RKO (cell line): ENCODE data around the gene S100PBP.

Experiments used
- DNase-seq: peaks from one replicate; pipeline ENCODE4 v3.0.0-alpha.2; 2016; ENCODE audit warnings: low spot score

Gene S100PBP

GRCh38 chr1:32817159-32817814, at the start of gene S100PBP, which contains the start of gene YARS1:
Gene S100PBP (plus strand): TSS chr1:32817653. CDS start chr1:32826100, 8,447 bp downstream.
Gene YARS1 (minus strand): TSS chr1:32817358. CDS start chr1:32817244, 114 bp downstream.
- peak; percentile 97 for DNase-seq

DNA sequence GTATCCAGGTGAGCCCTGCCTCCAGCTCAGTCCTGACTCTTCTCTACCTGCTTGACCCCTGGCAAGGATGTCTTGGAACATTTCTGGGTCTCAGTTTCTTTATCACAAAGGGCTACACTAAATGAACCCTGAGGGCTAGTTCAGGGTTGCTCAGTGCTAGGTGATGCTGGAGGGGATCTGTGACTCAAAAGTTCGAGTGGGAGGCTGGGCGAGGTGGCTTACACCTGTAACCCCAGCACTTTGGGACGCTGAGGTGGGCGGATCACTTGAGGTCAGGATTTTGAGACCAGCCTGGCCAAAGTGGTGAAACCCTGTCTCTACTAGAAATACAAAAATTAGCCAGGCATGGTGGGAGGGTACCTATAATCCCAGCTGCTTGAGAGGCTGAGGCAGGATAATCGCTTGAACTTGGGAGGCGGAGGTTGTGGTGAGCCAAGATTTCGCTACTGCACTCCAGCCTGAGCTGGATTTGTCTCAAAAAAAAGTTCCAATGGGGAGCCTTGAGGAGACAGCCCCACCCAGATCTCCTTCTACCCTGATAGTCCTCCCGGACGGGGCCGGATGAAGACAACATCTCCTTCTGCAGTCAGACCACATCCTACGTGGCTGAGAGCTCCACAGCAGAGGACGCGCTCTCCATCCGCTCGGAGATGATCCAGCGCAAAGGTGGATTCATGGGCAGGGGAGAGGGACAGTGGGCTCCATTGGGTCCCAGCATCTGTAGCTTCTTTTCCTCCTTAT, 49.2 kb upstream of the S100PBP start:
- no peak for DNase-seq

DNA sequence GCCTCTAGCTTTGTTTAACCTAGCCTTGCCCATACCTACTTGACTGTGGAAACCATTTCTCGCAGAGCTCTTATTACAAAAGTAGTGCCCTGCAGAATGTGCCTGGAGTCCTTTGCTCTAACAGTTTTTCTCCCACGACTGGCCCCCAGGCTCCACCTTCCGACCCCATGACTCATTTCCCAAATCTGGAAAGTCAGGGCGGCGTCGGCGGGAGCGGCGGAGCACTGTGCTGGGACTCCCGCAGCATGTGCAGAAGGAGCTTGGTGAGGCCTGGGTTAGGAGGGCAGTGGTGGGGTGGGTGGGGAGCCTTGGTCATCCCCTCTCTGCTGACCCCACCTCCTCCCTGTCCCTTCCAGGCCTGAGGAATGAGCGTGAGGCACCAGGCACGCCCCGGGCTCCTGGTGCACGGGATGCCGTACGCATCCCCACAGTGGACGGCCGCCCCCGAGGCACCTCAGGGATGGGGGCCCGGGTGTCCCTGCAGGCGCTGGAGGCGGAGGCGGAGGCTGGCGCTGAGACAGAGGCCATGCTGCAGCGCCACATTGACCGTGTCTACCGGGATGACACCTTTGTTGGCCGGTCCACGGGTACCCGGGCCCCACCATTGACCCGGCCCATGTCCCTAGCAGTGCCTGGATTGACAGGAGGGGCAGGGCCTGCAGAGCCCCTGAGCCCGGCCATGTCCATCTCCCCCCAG, 47.8 kb upstream of the S100PBP start:
- DNase-seq = peak; percentile 48

DNA sequence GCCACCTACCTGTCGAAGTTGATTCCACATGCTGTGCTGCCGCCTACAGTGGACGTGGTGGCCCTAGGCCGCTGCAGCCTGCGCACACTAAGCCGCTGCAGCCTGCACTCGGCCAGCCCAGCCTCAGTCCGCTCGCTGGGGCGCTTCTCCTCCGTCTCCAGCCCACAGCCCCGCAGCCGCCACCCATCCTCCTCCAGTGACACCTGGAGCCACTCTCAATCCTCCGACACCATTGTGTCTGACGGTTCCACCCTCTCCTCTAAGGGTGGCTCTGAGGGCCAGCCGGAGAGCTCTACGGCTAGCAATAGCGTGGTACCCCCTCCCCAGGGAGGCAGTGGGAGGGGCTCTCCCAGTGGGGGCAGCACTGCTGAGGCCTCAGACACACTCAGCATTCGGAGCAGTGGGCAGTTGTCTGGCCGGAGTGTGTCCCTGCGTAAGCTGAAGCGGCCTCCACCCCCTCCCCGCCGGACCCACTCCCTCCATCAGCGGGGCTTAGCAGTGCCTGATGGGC, 47.2 kb upstream of the S100PBP start:
- DNase-seq = no peak

GRCh38 chr1:32770741-32771548, 46.5 kb upstream of the S100PBP start:
- no peak for DNase-seq

DNA sequence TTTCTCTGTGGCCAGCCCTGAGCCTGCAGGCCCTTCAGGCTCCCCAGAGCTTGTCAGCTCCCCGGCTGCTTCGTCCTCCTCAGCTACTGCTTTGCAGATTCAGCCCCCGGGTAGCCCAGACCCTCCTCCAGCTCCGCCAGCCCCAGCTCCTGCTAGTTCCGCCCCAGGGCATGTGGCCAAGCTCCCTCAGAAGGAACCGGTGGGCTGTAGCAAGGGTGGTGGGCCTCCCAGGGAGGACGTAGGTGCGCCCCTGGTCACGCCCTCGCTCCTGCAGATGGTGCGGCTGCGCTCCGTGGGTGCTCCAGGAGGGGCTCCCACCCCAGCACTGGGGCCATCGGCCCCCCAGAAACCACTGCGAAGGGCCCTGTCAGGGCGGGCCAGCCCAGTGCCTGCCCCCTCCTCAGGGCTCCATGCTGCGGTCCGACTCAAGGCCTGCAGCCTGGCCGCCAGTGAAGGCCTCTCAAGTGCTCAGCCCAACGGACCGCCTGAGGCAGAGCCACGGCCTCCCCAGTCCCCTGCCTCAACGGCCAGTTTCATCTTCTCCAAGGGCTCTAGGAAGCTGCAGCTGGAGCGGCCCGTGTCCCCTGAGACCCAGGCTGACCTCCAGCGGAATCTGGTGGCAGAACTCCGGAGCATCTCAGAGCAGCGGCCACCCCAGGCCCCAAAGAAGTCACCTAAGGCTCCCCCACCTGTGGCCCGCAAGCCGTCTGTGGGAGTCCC, 45.7 kb upstream of the S100PBP start:
- no peak for DNase-seq

DNA sequence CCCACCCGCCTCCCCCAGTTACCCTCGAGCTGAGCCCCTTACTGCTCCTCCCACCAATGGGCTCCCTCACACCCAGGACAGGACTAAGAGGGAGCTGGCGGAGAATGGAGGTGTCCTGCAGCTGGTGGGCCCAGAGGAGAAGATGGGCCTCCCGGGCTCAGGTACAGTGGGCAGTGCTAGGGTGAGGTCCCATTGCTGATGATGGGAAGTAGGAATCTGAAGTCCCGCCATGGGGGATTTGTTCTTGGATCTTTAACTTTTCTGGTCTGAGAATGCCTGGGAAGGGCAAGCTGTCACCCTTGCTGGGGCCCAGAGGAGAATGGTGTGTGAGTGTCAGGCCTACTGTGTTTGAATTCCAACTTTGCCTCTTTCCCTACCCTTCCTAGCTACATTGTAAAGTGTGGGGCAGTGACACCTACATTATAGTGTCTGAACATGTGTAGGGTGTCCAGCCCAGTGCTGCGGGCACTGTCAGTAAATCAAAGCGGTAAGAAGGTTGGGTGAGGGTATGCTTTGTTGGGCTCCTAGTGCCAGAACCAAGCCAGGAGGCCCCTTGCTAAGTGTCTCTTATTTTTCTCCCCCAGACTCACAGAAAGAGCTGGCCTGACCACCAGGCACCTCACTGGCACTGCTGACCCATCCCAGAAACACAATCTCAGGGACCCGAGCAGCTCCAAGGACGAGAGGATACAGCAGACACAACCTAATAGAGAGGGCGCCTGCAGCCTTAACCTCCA, 45.0 kb upstream of the S100PBP start:
- DNase-seq = no peak

GRCh38 chr1:32773018-32773763, 44.3 kb upstream of the S100PBP start:
- DNase-seq = peak; percentile 74

DNA sequence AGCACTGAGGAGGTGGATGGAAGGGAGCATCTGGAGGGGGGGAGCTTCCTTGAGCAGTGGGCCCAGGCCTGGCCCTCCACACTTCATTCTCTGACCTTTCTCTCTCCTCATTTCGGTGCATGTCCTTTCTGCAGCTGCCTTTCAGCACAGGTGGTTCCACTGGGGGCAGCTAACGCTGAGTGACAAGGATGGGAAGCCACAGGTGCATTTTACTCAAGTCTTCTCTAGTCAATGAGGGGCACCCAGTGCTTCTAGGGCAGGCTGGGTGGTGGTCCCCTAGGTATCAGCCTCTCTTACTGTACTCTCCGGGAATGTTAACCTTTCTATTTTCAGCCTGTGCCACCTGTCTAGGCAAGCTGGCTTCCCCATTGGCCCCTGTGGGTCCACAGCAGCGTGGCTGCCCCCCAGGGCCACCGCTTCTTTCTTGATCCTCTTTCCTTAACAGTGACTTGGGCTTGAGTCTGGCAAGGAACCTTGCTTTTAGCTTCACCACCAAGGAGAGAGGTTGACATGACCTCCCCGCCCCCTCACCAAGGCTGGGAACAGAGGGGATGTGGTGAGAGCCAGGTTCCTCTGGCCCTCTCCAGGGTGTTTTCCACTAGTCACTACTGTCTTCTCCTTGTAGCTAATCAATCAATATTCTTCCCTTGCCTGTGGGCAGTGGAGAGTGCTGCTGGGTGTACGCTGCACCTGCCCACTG, 43.5 kb upstream of the S100PBP start:
- DNase-seq = no peak

- no peak for DNase-seq
Measured at GRCh38 chr1:32774464-32774808, 43.0 kb upstream of the S100PBP start.

DNA sequence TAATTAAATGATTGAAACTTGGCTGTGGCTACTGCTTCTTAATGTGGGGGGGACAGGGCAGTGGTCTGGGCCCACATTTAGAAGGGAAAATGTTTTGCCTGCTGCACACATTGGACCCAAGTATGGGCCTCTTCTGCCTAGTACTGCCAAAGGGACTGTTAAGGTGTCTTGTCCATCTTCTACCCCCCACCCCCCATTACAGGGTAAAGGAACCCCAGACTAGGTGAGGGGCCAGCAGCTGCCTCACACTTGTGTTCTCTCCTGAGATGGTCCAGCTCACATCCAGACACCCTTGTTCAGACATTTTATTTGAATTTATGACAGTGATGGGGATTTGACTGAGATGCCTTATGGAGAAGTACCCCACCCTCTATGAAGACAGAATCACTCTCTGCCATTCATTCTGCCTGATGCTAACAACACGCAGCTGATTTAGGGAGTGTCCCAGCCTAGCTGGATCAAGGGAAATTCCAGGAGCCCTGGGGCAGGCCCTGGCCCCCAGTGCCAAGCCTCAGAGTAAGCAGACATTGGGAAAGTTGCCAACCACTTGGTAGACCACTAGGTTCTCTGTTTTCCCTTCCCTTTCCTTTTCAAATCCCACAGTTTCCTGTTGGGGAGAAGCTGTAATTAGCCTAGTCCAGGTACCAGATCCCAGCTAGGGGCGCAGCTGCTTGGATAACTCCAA, 42.4 kb upstream of the S100PBP start:
- DNase-seq = no peak

- DNase-seq = no peak
Measured at GRCh38 chr1:32775640-32776337, 41.7 kb upstream of the S100PBP start.

DNA sequence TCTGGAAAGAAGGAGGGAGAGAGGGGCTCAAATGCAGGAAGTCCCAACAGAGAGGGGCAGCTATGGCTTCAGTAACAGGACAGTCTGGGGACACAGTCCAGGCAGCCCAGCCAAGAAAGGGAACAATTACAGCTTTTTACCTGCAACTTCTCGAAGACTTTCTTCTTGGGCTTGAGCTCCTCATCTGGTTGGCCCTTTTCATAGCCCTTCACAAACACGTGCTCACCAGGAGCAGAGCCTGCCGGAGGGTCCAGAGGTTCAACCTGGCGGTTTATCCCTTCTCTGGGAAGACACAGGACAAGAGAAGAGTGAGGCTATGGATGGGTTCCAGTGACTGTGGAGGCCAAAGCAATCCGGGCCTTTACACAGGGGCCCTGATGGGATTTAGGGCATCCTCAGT, 38.2 kb upstream of the S100PBP start:
- DNase-seq = no peak

- DNase-seq = no peak
Measured at GRCh38 chr1:32780005-32780404, 37.4 kb upstream of the S100PBP start.

- no peak for DNase-seq
Measured at GRCh38 chr1:32780628-32781234, 36.7 kb upstream of the S100PBP start.

- no peak for DNase-seq
Measured at GRCh38 chr1:32782086-32782485, 35.4 kb upstream of the S100PBP start.

DNA sequence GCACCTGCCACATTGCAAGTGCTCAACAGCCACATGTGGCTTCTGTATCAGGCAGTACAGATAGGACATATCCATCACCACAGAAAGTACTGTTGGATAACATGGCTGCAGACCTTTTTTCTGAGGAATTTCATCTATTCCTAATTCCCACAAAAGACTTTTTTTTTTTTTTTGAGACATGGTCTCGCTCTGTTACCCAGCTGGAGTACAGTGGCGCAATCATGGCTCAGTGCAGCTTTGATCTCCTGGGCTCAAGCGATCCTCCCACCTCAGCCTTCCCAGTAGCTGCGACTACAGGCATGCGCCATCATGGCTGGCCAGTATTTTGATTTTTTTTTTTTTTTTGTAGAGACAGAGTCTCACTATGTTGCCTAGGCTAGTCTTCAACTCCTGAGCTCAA, 33.6 kb upstream of the S100PBP start:
- no peak for DNase-seq

DNA sequence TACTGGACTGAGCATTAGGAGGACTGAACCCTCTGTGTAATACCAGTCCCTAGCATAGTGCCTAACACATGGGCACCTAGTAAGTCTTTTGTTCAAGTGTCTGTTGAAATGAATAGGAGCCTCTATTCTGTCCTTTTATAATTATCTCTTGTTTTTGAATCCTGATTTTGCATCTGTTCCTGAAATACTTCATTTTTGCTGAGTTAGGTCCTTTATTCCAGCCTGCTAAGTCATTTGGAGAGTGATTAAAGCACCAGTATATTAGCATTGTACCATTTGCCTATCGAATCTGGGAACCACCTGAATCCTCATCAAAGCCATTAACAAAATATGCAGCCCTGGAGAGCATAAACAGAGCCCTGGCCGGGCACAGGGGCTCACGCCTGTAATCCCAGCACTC, 32.6 kb upstream of the S100PBP start:
- no peak for DNase-seq
